ENCODE data around the gene COX20.

DNA sequence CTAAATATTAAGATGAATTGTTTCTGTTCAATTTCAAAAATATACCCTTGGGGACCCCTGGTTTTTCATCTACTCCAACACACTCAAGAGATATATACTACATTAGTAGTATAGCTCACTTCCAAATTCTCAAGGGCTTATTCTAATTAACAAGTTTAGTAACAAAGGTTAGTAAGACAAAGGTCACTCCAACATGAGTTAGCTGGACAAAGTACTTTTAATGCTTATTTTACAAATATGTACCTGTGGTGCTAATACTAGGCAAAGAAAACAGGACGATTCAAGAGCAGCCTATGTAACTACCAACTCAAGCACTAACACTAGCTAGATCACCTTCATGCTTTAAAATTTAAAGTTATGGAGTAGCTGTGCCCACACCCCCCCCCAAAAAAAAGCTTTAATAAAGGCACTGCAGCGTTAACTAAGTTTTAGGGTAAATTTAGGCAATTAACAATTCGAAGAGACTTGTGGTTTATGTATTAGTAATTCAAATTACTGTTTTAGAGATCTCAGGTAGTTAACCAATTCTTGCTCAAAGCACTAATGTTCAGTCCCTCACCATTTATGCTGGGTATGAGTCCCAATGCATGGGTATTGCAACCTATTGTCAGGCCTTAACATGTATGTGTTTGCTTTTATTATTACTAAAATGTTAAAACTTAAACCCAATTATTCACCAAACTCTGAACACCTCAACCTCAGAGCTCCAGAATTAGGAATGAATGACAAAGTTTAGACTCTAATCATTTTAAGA is 14.8 kb downstream of the COX20 start:
- TF ChIP-seq, protein P1, sequence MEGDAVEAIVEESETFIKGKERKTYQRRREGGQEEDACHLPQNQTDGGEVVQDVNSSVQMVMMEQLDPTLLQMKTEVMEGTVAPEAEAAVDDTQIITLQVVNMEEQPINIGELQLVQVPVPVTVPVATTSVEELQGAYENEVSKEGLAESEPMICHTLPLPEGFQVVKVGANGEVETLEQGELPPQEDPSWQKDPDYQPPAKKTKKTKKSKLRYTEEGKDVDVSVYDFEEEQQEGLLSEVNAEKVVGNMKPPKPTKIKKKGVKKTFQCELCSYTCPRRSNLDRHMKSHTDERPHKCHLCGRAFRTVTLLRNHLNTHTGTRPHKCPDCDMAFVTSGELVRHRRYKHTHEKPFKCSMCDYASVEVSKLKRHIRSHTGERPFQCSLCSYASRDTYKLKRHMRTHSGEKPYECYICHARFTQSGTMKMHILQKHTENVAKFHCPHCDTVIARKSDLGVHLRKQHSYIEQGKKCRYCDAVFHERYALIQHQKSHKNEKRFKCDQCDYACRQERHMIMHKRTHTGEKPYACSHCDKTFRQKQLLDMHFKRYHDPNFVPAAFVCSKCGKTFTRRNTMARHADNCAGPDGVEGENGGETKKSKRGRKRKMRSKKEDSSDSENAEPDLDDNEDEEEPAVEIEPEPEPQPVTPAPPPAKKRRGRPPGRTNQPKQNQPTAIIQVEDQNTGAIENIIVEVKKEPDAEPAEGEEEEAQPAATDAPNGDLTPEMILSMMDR (optimal IDR thresholded peaks at IDR 0.05 in 1 of 3, IDR thresholded peaks at IDR 0.05 in 1 of 3, conservative IDR thresholded peaks at IDR 0.05 in 1 of 3; ENCODE audit: extremely low read depth in 1 of 3, insufficient read depth in 2 of 3, low read length in 3 of 3) = no peak
- no peak for TF ChIP-seq EZH2 (IDR thresholded peaks at IDR 0.05; ENCODE audit: low read length)

Data from keratinocyte (primary cell).